ENCODE data around the gene STAM2. TPM values are rescaled to one million over a fixed set of nuclear protein-coding genes. Genes with fewer than 3 reads are reported as not detected.

Gene STAM2
- total RNA-seq, 1 donor from 2014 or later, result 24.6 TPM

GRCh38 chr2:152132306-152132705 is 43.3 kb downstream of the STAM2 start:
- H3K4me1 Mint-ChIP-seq (ENCODE audit: unreplicated experiment), result peaks cover 6% of the 10 kb centered on the region
- H3K36me3 Mint-ChIP-seq, result peaks cover 15% of the 10 kb centered on the region
- no peaks in the 10 kb centered on the region for H3K27me3 Mint-ChIP-seq
- H3K4me3 Mint-ChIP-seq, result no peak overlapping the region
- DNase-seq (ENCODE audit: extremely low spot score, unreplicated experiment), result no peak
- no peak for TF ChIP-seq CTCF (conservative IDR thresholded peaks at IDR 0.05)
- no peak overlapping the region for H3K27ac Mint-ChIP-seq
- H3K9me3 Mint-ChIP-seq, result no peaks in the 10 kb centered on the region

- no peak for TF ChIP-seq CTCF (conservative IDR thresholded peaks at IDR 0.05)
- Mint-ChIP-seq H3K9me3 (no peaks in the 10 kb centered on the region), H3K4me1 (ENCODE audit: unreplicated experiment) (no peaks in the 10 kb centered on the region), H3K27me3 (no peaks in the 10 kb centered on the region), H3K4me3 (no peak overlapping the region), H3K27ac (no peak overlapping the region), H3K36me3 (peaks cover 14% of the 10 kb centered on the region)
- no peak for DNase-seq (ENCODE audit: extremely low spot score, unreplicated experiment)
Measured at GRCh38 chr2:152127628-152128027, 47.9 kb downstream of the STAM2 start.

- H3K27me3 Mint-ChIP-seq, result no peaks in the 10 kb centered on the region
- no peak for DNase-seq (ENCODE audit: extremely low spot score, unreplicated experiment)
- no peak for TF ChIP-seq CTCF (conservative IDR thresholded peaks at IDR 0.05)
- no peaks in the 10 kb centered on the region for H3K9me3 Mint-ChIP-seq
- peaks cover 9% of the 10 kb centered on the region for H3K36me3 Mint-ChIP-seq
- no peaks in the 10 kb centered on the region for H3K4me1 Mint-ChIP-seq (ENCODE audit: unreplicated experiment)
- H3K27ac Mint-ChIP-seq, result no peak overlapping the region
- no peak overlapping the region for H3K4me3 Mint-ChIP-seq
Measured at GRCh38 chr2:152126664-152127063, 48.9 kb downstream of the STAM2 start.

GRCh38 chr2:152122161-152122560 is 53.4 kb downstream of the STAM2 start:
- Mint-ChIP-seq H3K27me3 (no peaks in the 10 kb centered on the region), H3K36me3 (peaks cover 3% of the 10 kb centered on the region), H3K4me1 (ENCODE audit: unreplicated experiment) (no peaks in the 10 kb centered on the region), H3K27ac (no peak overlapping the region), H3K4me3 (no peak overlapping the region), H3K9me3 (no peaks in the 10 kb centered on the region)
- TF ChIP-seq CTCF (conservative IDR thresholded peaks at IDR 0.05), result no peak
- DNase-seq (ENCODE audit: extremely low spot score, unreplicated experiment), result no peak

- H3K4me1 Mint-ChIP-seq (ENCODE audit: unreplicated experiment), result no peaks in the 10 kb centered on the region
- no peaks in the 10 kb centered on the region for H3K9me3 Mint-ChIP-seq
- H3K27ac Mint-ChIP-seq, result no peak overlapping the region
- no peak overlapping the region for H3K4me3 Mint-ChIP-seq
- H3K36me3 Mint-ChIP-seq, result peaks cover 3% of the 10 kb centered on the region
- no peaks in the 10 kb centered on the region for H3K27me3 Mint-ChIP-seq
- no peak for DNase-seq (ENCODE audit: extremely low spot score, unreplicated experiment)
- no peak for TF ChIP-seq CTCF (conservative IDR thresholded peaks at IDR 0.05)
Measured at GRCh38 chr2:152120430-152120829, 55.1 kb downstream of the STAM2 start.

GRCh38 chr2:152115952-152116351 is 59.6 kb downstream of the STAM2 start:
- no peaks in the 10 kb centered on the region for H3K27me3 Mint-ChIP-seq
- H3K27ac Mint-ChIP-seq, result no peak overlapping the region
- no peak for DNase-seq (ENCODE audit: extremely low spot score, unreplicated experiment)
- no peak overlapping the region for H3K4me3 Mint-ChIP-seq
- H3K4me1 Mint-ChIP-seq (ENCODE audit: unreplicated experiment), result no peaks in the 10 kb centered on the region
- no peak for TF ChIP-seq CTCF (conservative IDR thresholded peaks at IDR 0.05)
- no peaks in the 10 kb centered on the region for H3K36me3 Mint-ChIP-seq
- no peaks in the 10 kb centered on the region for H3K9me3 Mint-ChIP-seq
